ENCODE measurements around the gene LPCAT2. TPM values are rescaled to one million over a fixed set of nuclear protein-coding genes. Genes with fewer than 3 reads are reported as not detected.

The LPCAT2 gene
- total and polyA plus RNA-seq, 2 of the 13 experiments (the other 11 are each of a cell fraction or from before 2014, with no cell fraction given) = 9.9 to 17.6 TPM

GRCh38 chr16:55471448-55472097, 37.3 kb upstream of the LPCAT2 start (continued):
- TF ChIP-seq, protein P1, sequence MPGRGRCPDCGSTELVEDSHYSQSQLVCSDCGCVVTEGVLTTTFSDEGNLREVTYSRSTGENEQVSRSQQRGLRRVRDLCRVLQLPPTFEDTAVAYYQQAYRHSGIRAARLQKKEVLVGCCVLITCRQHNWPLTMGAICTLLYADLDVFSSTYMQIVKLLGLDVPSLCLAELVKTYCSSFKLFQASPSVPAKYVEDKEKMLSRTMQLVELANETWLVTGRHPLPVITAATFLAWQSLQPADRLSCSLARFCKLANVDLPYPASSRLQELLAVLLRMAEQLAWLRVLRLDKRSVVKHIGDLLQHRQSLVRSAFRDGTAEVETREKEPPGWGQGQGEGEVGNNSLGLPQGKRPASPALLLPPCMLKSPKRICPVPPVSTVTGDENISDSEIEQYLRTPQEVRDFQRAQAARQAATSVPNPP (CRISPR knock-in tag; IDR thresholded peaks at IDR 0.05) = no peak
- TF ChIP-seq, protein P2, sequence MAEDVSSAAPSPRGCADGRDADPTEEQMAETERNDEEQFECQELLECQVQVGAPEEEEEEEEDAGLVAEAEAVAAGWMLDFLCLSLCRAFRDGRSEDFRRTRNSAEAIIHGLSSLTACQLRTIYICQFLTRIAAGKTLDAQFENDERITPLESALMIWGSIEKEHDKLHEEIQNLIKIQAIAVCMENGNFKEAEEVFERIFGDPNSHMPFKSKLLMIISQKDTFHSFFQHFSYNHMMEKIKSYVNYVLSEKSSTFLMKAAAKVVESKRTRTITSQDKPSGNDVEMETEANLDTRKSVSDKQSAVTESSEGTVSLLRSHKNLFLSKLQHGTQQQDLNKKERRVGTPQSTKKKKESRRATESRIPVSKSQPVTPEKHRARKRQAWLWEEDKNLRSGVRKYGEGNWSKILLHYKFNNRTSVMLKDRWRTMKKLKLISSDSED (CRISPR knock-in tag; IDR thresholded peaks at IDR 0.05) = no peak
- no peak for TF ChIP-seq ZNF543 (CRISPR knock-in tag; IDR thresholded peaks at IDR 0.05)
- no peak for TF ChIP-seq ZNF724P (CRISPR knock-in tag; IDR thresholded peaks at IDR 0.05; ENCODE audit: borderline replicate concordance)
- no peak for TF ChIP-seq SP2 (CRISPR knock-in tag; IDR thresholded peaks at IDR 0.05)
- no peak for TF ChIP-seq YY1 (IDR thresholded peaks at IDR 0.05; ENCODE audit: insufficient read depth, insufficient replicate concordance, low read depth, low read length)
- TF ChIP-seq ZMAT5 (CRISPR knock-in tag; IDR thresholded peaks at IDR 0.05; ENCODE audit: borderline replicate concordance, low read depth) = no peak
- no peak for TF ChIP-seq RFX5 (IDR thresholded peaks at IDR 0.05; ENCODE audit: low read depth, low read length)
- TF ChIP-seq, protein P3, sequence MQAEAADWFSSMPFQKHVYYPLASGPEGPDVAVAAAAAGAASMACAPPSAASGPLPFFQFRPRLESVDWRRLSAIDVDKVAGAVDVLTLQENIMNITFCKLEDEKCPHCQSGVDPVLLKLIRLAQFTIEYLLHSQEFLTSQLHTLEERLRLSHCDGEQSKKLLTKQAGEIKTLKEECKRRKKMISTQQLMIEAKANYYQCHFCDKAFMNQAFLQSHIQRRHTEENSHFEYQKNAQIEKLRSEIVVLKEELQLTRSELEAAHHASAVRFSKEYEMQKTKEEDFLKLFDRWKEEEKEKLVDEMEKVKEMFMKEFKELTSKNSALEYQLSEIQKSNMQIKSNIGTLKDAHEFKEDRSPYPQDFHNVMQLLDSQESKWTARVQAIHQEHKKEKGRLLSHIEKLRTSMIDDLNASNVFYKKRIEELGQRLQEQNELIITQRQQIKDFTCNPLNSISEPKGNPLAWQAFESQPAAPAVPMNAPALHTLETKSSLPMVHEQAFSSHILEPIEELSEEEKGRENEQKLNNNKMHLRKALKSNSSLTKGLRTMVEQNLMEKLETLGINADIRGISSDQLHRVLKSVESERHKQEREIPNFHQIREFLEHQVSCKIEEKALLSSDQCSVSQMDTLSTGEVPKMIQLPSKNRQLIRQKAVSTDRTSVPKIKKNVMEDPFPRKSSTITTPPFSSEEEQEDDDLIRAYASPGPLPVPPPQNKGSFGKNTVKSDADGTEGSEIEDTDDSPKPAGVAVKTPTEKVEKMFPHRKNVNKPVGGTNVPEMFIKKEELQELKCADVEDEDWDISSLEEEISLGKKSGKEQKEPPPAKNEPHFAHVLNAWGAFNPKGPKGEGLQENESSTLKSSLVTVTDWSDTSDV (CRISPR knock-in tag; IDR thresholded peaks at IDR 0.05) = no peak
- TF ChIP-seq TBL1XR1 (IDR thresholded peaks at IDR 0.05; ENCODE audit: borderline replicate concordance, low read length, partially characterized antibody) = no peak
- no peak for TF ChIP-seq ZHX2 (IDR thresholded peaks at IDR 0.05; ENCODE audit: low read depth)
- no peak for TF ChIP-seq ZHX2 (CRISPR knock-in tag; IDR thresholded peaks at IDR 0.05; ENCODE audit: borderline replicate concordance)
- TF ChIP-seq DR1 (CRISPR knock-in tag; IDR thresholded peaks at IDR 0.05) = no peak

All from HepG2 (cell line).